Brain microvascular endothelial cell (primary cell): ENCODE results near the gene PRRX1.

ENCODE experiments used
- DNase-seq: peaks from one replicate; pipeline ENCODE4 v3.0.0-alpha.2; 2020
- H3K27ac ChIP-seq: fragments of 250-450 bp; sonication (Bioruptor Pico); 2 replicates; pipeline ENCODE4 v1.5.1; 2020; ENCODE audit warnings: mild to moderate bottlenecking, moderate library complexity
- H3K27me3 ChIP-seq: fragments of 250-450 bp; sonication (Bioruptor Pico); replicated peaks from 2 replicates; pipeline ENCODE4 v1.5.1; 2020; ENCODE audit warnings: mild to moderate bottlenecking
- H3K36me3 ChIP-seq: fragments of 250-450 bp; sonication (Bioruptor Pico); replicated peaks from 2 replicates; pipeline ENCODE4 v1.5.1; 2020; ENCODE audit warnings: mild to moderate bottlenecking
- H3K4me3 ChIP-seq: 2 replicates; pipeline ENCODE4 v1.5.1; 2011; ENCODE audit warnings: low read depth, mild to moderate bottlenecking, control low read depth, low read length, moderate library complexity
- CTCF ChIP-seq: IDR thresholded peaks from 2 replicates; pipeline ENCODE4 v1.5.1; 2011; ENCODE audit warnings: low read depth, mild to moderate bottlenecking, moderate library complexity, low read length, control low read depth, inconsistent platforms; ENCODE audit errors: missing control alignments
- in situ Hi-C: cut with HindIII; loops from 2 replicates; pipeline ENCODE4 v1.10.0; 2017; ENCODE audit warnings: low sequenced_read_pairs, low pct_ligation_motif_present

Gene PRRX1

GRCh38 chr1:170770254-170770653 lies 106.3 kb downstream of the PRRX1 start:
- DNase-seq, result no peak
- in situ Hi-C loops, result loop anchor here (25.0 kb wide), 1 partner anchor 833 kb away; no protein-coding TSS in a partner anchor
- Histone ChIP-seq H3K36me3 (no peaks in the 10 kb centered on the region), H3K4me3 (no peak overlapping the region), H3K27ac (no peak overlapping the region), H3K27me3 (no peaks in the 10 kb centered on the region)
- TF ChIP-seq CTCF, result no peak

- no peak overlapping the region for H3K4me3 ChIP-seq
- DNase-seq, result no peak
- no peaks in the 10 kb centered on the region for H3K27me3 ChIP-seq
- H3K36me3 ChIP-seq, result no peaks in the 10 kb centered on the region
- no peak for TF ChIP-seq CTCF
- in situ Hi-C loops, result no loop called here
- H3K27ac ChIP-seq, result no peak overlapping the region
Measured at GRCh38 chr1:170776252-170776651, 112.3 kb downstream of the PRRX1 start.

- Histone ChIP-seq H3K27me3 (no peaks in the 10 kb centered on the region), H3K4me3 (no peak overlapping the region), H3K27ac (no peak overlapping the region), H3K36me3 (no peaks in the 10 kb centered on the region)
- TF ChIP-seq CTCF, result no peak
- in situ Hi-C loops, result no loop called here
- DNase-seq, result no peak
Measured at GRCh38 chr1:170776777-170777176, 112.8 kb downstream of the PRRX1 start.
